HFFc6 (cell line): ENCODE results near the gene SRGAP2B. TPM values are rescaled to one million over a fixed set of nuclear protein-coding genes. Genes with fewer than 3 reads are reported as not detected.
"Not testable (repeated sequence)": the region's sequence is repeated elsewhere in the genome, so short reads cannot be mapped to it uniquely, and the experiment has no call there.

Source experiments
- DNase-seq: peaks from one replicate; pipeline ENCODE4 v3.0.0-alpha.2; 2018
- H3K27ac Mint-ChIP-seq: 2 replicates; pipeline ENCODE4 v1.8.0; 2020; ENCODE audit warnings: mild to moderate bottlenecking, mixed read lengths
- H3K27me3 Mint-ChIP-seq: 2 replicates; pipeline ENCODE4 v1.8.0; 2021; ENCODE audit warnings: mild to moderate bottlenecking, moderate library complexity, mixed read lengths; ENCODE audit not compliant: insufficient read depth
- H3K36me3 Mint-ChIP-seq: 2 replicates; pipeline ENCODE4 v1.8.0; 2021; ENCODE audit warnings: low read depth, mixed read lengths
- H3K4me1 Mint-ChIP-seq: 2 replicates; pipeline ENCODE4 v1.8.0; 2020; ENCODE audit warnings: low read depth, mixed read lengths
- H3K4me3 Mint-ChIP-seq: 2 replicates; pipeline ENCODE4 v1.8.0; 2020; ENCODE audit warnings: mild to moderate bottlenecking, moderate library complexity, mixed read lengths
- H3K9me3 Mint-ChIP-seq: 2 replicates; pipeline ENCODE4 v1.8.0; 2020; ENCODE audit warnings: mild to moderate bottlenecking, mixed read lengths
- total RNA-seq, 6 experiments: library from RNA; stranded (reverse); fragmentation: NEBNext Ultra II Directional; extraction: Animal tissue kit (Norgen Biotek cat#: 25700); gene quantifications; 2 replicates in 1 of 6; 3 replicates in 5 of 6; pipeline ENCODE4 v1.2.3, GENCODE V29; 2021

SRGAP2B gene
- total RNA-seq, 6 experiments from 2014 or later, result 30.2 to 61.1 (median 37.5) TPM

GRCh38 chr1:145114560-145115057 lies 19.5 kb upstream of the SRGAP2B start:
- H3K27ac Mint-ChIP-seq, H3K9me3 Mint-ChIP-seq, H3K4me3 Mint-ChIP-seq, DNase-seq, H3K27me3 Mint-ChIP-seq, H3K4me1 Mint-ChIP-seq, H3K36me3 Mint-ChIP-seq: not testable (repeated sequence)

GRCh38 chr1:145112703-145113102 lies 17.6 kb upstream of the SRGAP2B start:
- not testable (repeated sequence) for H3K4me3 Mint-ChIP-seq, DNase-seq, H3K4me1 Mint-ChIP-seq, H3K27ac Mint-ChIP-seq, H3K36me3 Mint-ChIP-seq, H3K9me3 Mint-ChIP-seq, H3K27me3 Mint-ChIP-seq

DNA sequence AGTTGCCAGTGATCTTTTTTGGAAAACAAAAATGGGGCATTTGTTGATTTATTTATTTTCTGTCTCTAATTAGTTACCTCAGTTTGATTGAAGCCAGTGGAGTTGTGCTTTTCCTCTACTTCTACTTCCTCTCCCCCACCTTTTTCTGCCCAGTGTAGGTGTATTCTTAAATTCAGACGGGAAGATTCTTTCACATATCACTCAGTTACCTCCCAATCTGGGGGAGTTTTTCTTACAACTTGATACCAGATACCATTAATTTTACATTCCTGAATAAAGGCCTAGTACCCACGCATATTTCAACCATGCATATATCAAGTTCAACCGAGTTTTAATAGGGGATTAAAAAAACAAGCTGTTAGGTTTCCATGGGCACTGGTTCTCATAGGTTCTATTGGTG lies 16.5 kb upstream of the SRGAP2B start:
- H3K27me3 Mint-ChIP-seq, H3K36me3 Mint-ChIP-seq, H3K4me1 Mint-ChIP-seq, H3K4me3 Mint-ChIP-seq, H3K27ac Mint-ChIP-seq, H3K9me3 Mint-ChIP-seq, DNase-seq: not testable (repeated sequence)

GRCh38 chr1:145103294-145103693 lies 8.2 kb upstream of the SRGAP2B start:
- H3K27ac Mint-ChIP-seq, H3K9me3 Mint-ChIP-seq, DNase-seq, H3K4me3 Mint-ChIP-seq, H3K36me3 Mint-ChIP-seq, H3K27me3 Mint-ChIP-seq, H3K4me1 Mint-ChIP-seq: not testable (repeated sequence)

DNA sequence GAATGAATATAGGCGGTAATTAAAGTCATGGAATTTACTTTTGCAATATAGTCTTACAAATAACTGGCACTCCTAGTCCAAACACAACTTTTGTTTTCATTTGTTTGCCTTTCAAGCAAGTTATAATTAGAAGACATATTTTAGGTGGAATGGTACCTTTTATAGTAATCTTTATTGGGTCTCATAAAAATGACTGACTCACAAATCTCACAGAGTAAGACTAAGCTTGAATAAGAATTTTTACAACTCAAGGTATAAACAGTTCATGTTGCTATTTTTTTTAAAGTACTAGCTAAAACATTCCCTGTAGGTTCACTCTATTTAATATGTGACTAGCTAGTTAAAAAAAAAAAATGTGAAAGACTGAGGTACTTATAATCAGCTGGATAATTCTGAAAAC lies 6.6 kb upstream of the SRGAP2B start:
- H3K36me3 Mint-ChIP-seq, H3K4me1 Mint-ChIP-seq, H3K27ac Mint-ChIP-seq, H3K4me3 Mint-ChIP-seq, DNase-seq, H3K9me3 Mint-ChIP-seq, H3K27me3 Mint-ChIP-seq: not testable (repeated sequence)

GRCh38 chr1:145094655-145095211 lies 395 bp downstream of the SRGAP2B start:
- H3K9me3 Mint-ChIP-seq, H3K4me1 Mint-ChIP-seq, H3K27ac Mint-ChIP-seq, H3K36me3 Mint-ChIP-seq, H3K4me3 Mint-ChIP-seq, H3K27me3 Mint-ChIP-seq: not testable (repeated sequence)
- peak; percentile 6 for DNase-seq

DNA sequence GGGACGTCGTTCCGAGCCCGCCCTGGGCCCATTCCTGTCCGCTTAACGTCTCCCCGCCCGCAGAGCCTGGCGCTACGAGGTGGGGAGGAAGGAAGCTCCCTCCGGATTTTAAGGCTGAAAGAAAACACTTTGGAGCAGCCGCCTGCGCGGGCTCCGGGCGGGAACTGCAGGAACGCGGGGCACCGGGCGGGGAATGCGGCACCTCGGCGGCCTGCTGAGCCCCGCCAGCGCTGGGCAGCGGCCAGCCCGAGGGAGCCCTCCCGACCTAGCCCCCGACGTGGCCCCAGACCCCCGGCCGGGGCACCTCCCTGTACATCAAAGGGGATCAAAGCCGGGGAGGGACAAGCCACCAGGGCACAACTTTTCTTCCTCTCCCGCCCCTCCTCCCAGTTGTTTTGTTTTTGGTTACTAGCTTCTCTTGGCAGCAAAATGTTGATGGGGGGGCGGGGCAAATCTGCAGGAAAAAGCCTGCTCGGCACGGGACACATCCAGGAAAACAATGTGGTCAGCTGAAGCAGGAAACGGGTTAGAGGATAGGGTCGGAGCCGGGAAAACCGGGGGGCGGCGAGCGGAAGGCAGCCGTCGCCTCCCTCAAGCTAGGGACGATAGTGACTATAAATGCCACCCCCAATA lies 1.5 kb downstream of the SRGAP2B start:
- not testable (repeated sequence) for H3K9me3 Mint-ChIP-seq, H3K27me3 Mint-ChIP-seq, H3K4me1 Mint-ChIP-seq, H3K36me3 Mint-ChIP-seq
- peak overlapping the region; percentile 85 for H3K4me3 Mint-ChIP-seq
- H3K27ac Mint-ChIP-seq, result peak overlapping the region; percentile 79
- DNase-seq, result peak; percentile 50

- not testable (repeated sequence) for H3K36me3 Mint-ChIP-seq, H3K27ac Mint-ChIP-seq, H3K4me3 Mint-ChIP-seq, H3K27me3 Mint-ChIP-seq, H3K4me1 Mint-ChIP-seq, H3K9me3 Mint-ChIP-seq, DNase-seq
Measured at GRCh38 chr1:145082483-145083255, 12.5 kb downstream of the SRGAP2B start.

GRCh38 chr1:145080193-145080592 lies 14.9 kb downstream of the SRGAP2B start:
- not testable (repeated sequence) for H3K4me1 Mint-ChIP-seq, H3K9me3 Mint-ChIP-seq, H3K4me3 Mint-ChIP-seq, H3K27ac Mint-ChIP-seq, DNase-seq, H3K27me3 Mint-ChIP-seq, H3K36me3 Mint-ChIP-seq

- H3K4me3 Mint-ChIP-seq, H3K27ac Mint-ChIP-seq, H3K9me3 Mint-ChIP-seq, H3K27me3 Mint-ChIP-seq, H3K36me3 Mint-ChIP-seq, H3K4me1 Mint-ChIP-seq, DNase-seq: not testable (repeated sequence)
Measured at GRCh38 chr1:145079737-145080136, 15.4 kb downstream of the SRGAP2B start.

GRCh38 chr1:145078787-145079370 lies 16.2 kb downstream of the SRGAP2B start:
- not testable (repeated sequence) for H3K4me1 Mint-ChIP-seq, DNase-seq, H3K4me3 Mint-ChIP-seq, H3K27me3 Mint-ChIP-seq, H3K9me3 Mint-ChIP-seq, H3K27ac Mint-ChIP-seq, H3K36me3 Mint-ChIP-seq

GRCh38 chr1:145077872-145078786 lies 17.0 kb downstream of the SRGAP2B start:
- not testable (repeated sequence) for H3K4me3 Mint-ChIP-seq, H3K36me3 Mint-ChIP-seq, H3K9me3 Mint-ChIP-seq, H3K27ac Mint-ChIP-seq, H3K27me3 Mint-ChIP-seq, DNase-seq, H3K4me1 Mint-ChIP-seq

DNA sequence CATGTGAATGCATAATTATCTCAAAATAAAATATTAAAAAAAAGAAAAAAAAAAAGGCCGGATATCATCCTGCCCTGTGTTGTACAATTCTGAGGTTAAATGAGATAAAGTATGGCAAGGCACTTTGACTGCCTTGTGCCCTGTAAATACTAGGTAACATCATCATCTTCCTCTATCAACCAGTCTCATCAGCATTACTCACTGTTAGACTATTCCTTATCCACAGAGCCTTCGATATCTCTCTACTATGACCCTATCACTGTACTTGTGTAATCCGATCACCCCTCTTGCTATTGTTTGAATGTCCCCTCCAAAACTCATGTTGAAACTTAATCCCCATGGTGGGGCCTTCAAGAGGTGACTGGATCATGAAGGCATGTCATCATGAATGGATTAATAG lies 18.3 kb downstream of the SRGAP2B start:
- not testable (repeated sequence) for H3K4me3 Mint-ChIP-seq, H3K36me3 Mint-ChIP-seq, H3K9me3 Mint-ChIP-seq, H3K27me3 Mint-ChIP-seq, H3K4me1 Mint-ChIP-seq, DNase-seq, H3K27ac Mint-ChIP-seq
